MCF 10A (cell line): Measurements from ENCODE around the gene IDI1. TPM values are rescaled to one million over a fixed set of nuclear protein-coding genes. Genes with fewer than 3 reads are reported as not detected.

Experiments used
- BruUV-seq: library from RNA; stranded (reverse); fragments of 400-500 nt; replicated peaks from 2 replicates; lab custom pipeline; 2021; lab: Mats Ljungman, UMichigan
- CTCF ChIA-PET: fragments of 300-600 bp; sonication (Branson Sonifier 250); formaldehyde crosslinking; extraction: SDS; loops from one replicate; lab custom pipeline; 2021; ENCODE audit warnings: antibody characterized with exemption, inconsistent platforms; lab: Yijun Ruan, JAX
- POLR2A ChIA-PET: fragments of 300-600, 350-650 bp; sonication (Branson Sonifier 250); formaldehyde crosslinking; extraction: SDS; loops from one replicate; lab custom pipeline; 2020; ENCODE audit warnings: antibody characterized with exemption, inconsistent platforms; lab: Yijun Ruan, JAX
- DNase-seq: peaks from one replicate; pipeline ENCODE4 v3.0.0-alpha.2; 2018; ENCODE audit not compliant: unreplicated experiment
- H3K27ac Mint-ChIP-seq: one replicate; pipeline ENCODE4 v1.8.0; 2022; ENCODE audit warnings: mild to moderate bottlenecking, low read depth, mixed read lengths; ENCODE audit not compliant: unreplicated experiment
- H3K27me3 Mint-ChIP-seq: one replicate; pipeline ENCODE4 v1.8.0; 2022; ENCODE audit warnings: mixed read lengths; ENCODE audit not compliant: insufficient read depth, unreplicated experiment
- H3K36me3 Mint-ChIP-seq: one replicate; pipeline ENCODE4 v1.8.0; 2022; ENCODE audit warnings: mild to moderate bottlenecking, moderate library complexity, mixed read lengths; ENCODE audit not compliant: insufficient read depth, unreplicated experiment
- H3K4me1 Mint-ChIP-seq: one replicate; pipeline ENCODE4 v1.8.0; 2022; ENCODE audit warnings: mixed read lengths; ENCODE audit not compliant: insufficient read depth, unreplicated experiment
- H3K4me3 Mint-ChIP-seq: one replicate; pipeline ENCODE4 v1.8.0; 2022; ENCODE audit warnings: mild to moderate bottlenecking, moderate library complexity, mixed read lengths; ENCODE audit not compliant: unreplicated experiment
- H3K9me3 Mint-ChIP-seq: one replicate; pipeline ENCODE4 v1.8.0; 2022; ENCODE audit warnings: mixed read lengths; ENCODE audit not compliant: unreplicated experiment
- intact Hi-C: fragments of 100-400 bp; cut with micrococcal nuclease; formaldehyde crosslinking; loops from 2 replicates; pipeline ENCODE4 v1.14.1; 2022
- total RNA-seq: library from RNA; stranded (reverse); gene quantifications from 2 replicates; pipeline ENCODE4 v1.2.3, GENCODE V29; 2022
- TF ChIP-seq, protein P1 (sequence below): fragments of 200-600 bp; IDR thresholded peaks from one replicate; pipeline ENCODE4 v1.8.0; 2022; ENCODE audit warnings: antibody characterized with exemption, mild to moderate bottlenecking; ENCODE audit not compliant: unreplicated experiment

The IDI1 gene
- total RNA-seq, 1 experiment from 2014 or later, result 25.1 TPM

DNA sequence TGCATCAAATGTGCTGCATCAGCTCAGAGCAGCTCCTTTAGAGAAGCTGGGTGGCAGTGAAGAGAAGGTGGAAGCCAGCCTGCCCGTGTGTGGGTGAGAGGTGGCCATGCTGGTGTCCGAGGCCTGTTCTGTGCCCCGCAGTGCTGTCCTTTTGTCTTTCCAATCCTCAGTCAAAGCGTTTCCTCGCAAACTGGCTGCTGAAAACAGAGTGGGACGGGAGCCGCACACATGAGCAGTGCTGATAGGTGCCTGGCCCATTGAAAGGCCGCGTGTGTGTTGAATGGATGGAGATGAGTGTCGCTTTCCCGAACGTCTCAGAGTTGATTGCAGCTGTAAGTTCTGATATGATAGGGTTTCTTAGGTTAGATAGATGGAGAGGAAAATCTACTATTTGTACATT is 46.6 kb upstream of the IDI1 start:
- TF ChIP-seq, protein P1, sequence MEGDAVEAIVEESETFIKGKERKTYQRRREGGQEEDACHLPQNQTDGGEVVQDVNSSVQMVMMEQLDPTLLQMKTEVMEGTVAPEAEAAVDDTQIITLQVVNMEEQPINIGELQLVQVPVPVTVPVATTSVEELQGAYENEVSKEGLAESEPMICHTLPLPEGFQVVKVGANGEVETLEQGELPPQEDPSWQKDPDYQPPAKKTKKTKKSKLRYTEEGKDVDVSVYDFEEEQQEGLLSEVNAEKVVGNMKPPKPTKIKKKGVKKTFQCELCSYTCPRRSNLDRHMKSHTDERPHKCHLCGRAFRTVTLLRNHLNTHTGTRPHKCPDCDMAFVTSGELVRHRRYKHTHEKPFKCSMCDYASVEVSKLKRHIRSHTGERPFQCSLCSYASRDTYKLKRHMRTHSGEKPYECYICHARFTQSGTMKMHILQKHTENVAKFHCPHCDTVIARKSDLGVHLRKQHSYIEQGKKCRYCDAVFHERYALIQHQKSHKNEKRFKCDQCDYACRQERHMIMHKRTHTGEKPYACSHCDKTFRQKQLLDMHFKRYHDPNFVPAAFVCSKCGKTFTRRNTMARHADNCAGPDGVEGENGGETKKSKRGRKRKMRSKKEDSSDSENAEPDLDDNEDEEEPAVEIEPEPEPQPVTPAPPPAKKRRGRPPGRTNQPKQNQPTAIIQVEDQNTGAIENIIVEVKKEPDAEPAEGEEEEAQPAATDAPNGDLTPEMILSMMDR, result no peak
- no TSS peak for BruUV-seq
- ChIA-PET POLR2A (no interaction called here), CTCF (no interaction called here)
- Mint-ChIP-seq H3K4me3 (no peak overlapping the region), H3K27ac (no peak overlapping the region), H3K36me3 (peaks cover 21% of the 10 kb centered on the region), H3K9me3 (no peaks in the 10 kb centered on the region), H3K27me3 (no peaks in the 10 kb centered on the region), H3K4me1 (no peaks in the 10 kb centered on the region)
- intact Hi-C loops, result no loop called here
- no peak for DNase-seq

DNA sequence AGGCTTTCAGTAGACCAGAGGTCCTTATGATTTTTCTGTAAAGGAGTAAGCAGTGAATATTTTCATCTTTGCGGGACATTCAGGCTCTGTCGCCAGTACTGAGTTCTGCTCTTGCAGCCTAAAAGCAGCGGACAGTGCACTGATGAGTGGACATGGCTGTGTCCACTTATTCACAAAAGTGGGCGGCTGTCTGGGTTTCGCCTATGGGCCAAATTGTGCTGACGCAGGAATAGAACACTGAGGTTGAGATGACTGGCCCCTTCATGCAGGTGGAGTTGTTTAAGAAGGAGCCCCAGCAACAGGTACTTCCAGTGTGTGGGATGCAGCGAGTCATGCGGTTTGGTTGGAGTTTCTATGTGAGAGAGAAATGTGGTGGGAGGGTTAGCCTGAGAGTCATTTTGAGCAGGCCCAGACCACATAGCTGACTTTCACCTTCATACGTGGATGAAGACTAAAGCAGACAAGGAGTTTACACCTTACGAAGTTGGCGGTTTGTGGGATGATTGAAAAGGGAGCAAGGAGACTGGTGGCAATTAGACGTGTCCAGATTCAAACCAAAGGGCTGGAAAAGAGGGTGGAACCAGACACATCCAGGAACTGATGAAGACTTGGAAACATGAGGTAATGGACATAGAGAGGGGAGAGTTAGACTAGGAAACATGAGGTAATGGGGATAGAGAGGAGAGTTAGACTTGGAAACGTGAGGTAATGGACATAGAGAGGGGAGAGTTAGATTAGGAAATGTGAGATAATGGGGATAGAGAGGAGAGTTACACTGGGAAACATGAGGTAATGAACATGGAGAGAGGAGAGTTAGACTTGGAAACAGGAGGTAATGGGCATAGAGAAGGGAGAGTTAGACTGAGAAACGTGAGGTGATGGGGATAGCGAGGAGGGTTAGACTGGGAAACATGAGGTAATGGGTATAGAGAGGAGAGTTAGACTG is 45.5 kb upstream of the IDI1 start:
- intact Hi-C loops, result no loop called here

DNA sequence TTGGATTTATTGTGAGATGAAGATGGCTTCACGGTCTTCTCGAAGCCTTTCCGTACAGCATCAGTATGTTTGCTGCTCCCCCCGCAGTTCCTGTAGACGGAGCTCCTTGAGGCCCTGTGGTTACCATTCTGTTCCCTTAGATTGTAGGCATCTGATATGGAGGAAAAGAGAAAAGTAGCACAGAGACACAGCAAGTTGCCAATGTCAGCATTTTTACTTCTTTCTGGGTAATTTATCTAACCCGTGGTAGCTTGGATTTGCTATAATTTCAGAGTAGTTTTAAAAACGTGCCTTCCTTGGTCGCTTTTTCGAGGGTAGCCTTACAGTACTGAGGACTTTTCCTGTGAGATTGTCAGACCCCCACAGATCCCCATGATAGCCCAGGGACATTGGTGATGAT is 44.8 kb upstream of the IDI1 start:
- TF ChIP-seq, protein P1, result no peak
- Mint-ChIP-seq H3K9me3 (no peaks in the 10 kb centered on the region), H3K4me3 (no peak overlapping the region), H3K27ac (no peak overlapping the region), H3K4me1 (no peaks in the 10 kb centered on the region), H3K27me3 (no peaks in the 10 kb centered on the region), H3K36me3 (peaks cover 16% of the 10 kb centered on the region)
- CTCF ChIA-PET, result no interaction called here
- no TSS peak for BruUV-seq
- intact Hi-C loops, result no loop called here
- POLR2A ChIA-PET, result interaction anchor here (0.6 kb wide), 1 partner anchor 20 kb away, joined by 3 read pairs; no protein-coding TSS in a partner anchor
- no peak for DNase-seq

More for the DNA sequence above, 45.5 kb upstream of the IDI1 start:
- Mint-ChIP-seq H3K4me1 (no peaks in the 10 kb centered on the region), H3K9me3 (no peaks in the 10 kb centered on the region), H3K4me3 (no peak overlapping the region), H3K27me3 (no peaks in the 10 kb centered on the region), H3K36me3 (peaks cover 16% of the 10 kb centered on the region), H3K27ac (no peak overlapping the region)
- BruUV-seq, result no TSS peak
- ChIA-PET CTCF (no interaction called here), POLR2A (interaction anchor here (0.6 kb wide), 1 partner anchor 21 kb away, joined by 3 read pairs; no protein-coding TSS in a partner anchor)
- TF ChIP-seq, protein P1, result no peak
- no peak for DNase-seq

DNA sequence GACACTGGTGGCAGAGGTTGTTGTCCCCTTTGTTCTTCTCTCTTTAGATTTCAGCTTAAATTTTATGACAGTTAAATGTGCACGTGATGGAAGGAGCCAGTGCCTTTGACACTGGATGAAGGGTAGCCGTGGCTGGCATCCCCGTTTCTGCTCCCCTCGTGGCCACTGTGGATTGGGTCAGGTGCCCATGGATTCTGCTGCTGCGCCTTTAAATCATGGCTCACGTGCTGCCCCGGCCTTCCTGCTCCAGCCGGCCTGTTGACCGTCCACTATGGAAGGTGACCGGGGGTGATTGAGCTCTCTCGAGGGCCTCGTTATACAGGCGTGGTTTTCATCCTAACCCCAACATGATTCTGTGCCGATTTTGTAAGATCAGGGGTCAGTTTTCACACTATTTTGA is 41.8 kb upstream of the IDI1 start:
- CTCF ChIA-PET, result interaction anchor here (1.5 kb wide), 1 partner anchor 14 kb away, joined by 3 read pairs; no protein-coding TSS in a partner anchor
- no peak overlapping the region for H3K4me3 Mint-ChIP-seq
- no peak for DNase-seq
- H3K36me3 Mint-ChIP-seq, result peaks cover 41% of the 10 kb centered on the region
- intact Hi-C loops, result no loop called here
- POLR2A ChIA-PET, result no interaction called here
- H3K27me3 Mint-ChIP-seq, result no peaks in the 10 kb centered on the region
- TF ChIP-seq, protein P1, result no peak
- no peak overlapping the region for H3K27ac Mint-ChIP-seq
- H3K9me3 Mint-ChIP-seq, result no peaks in the 10 kb centered on the region
- no TSS peak for BruUV-seq
- H3K4me1 Mint-ChIP-seq, result no peaks in the 10 kb centered on the region
